ENCODE measurements around the gene CDH22.

- TF ChIP-seq CTCF (conservative IDR thresholded peaks at IDR 0.05 in 1 of 2, IDR thresholded peaks at IDR 0.05 in 1 of 2; ENCODE audit: extremely low read depth in 1 of 2, insufficient read depth in 1 of 2, low read depth in 1 of 2, low read length in 2 of 2) (no peak), EZH2 (IDR thresholded peaks at IDR 0.05; ENCODE audit: borderline replicate concordance, low read length) (no peak)
Observed at GRCh38 chr20:46148313-46149208, 159.7 kb downstream of the CDH22 start.

All from mammary epithelial cell (primary cell).